ENCODE results near the gene MAP4K3. TPM values are rescaled to one million over a fixed set of nuclear protein-coding genes. Genes with fewer than 3 reads are reported as not detected.
"Not testable (repeated sequence)": the region's sequence is repeated elsewhere in the genome, so short reads cannot be mapped to it uniquely, and the experiment has no call there.

MAP4K3 gene
- polyA plus RNA-seq, 3 donors, result 5.2 to 11.7 (median 10.3) TPM

DNA sequence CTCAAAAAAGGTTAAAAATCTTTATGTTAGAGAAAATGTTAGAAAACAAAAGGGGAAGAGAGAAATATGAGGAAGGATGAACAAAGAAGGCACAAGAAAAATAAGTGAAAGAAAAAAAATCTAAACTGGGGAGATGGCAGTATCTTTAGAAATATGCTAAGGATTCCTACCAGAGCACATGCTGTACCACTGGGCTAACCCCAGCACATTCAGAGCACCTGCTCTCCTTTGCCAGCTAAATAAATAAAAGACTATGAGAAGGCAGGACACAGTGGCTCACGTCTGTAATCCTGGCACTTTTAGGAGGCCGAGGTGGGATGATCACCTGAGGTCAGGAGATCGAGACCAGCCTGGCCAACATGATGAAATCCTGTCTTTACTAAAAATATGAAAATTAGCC is 101.2 kb downstream of the MAP4K3 start:
- 96 to 98% (median 97%) methylated on average over 3 of the region's 3 CpGs for WGBS, 3 donors
- H3K27ac ChIP-seq (ENCODE audit: low read depth, low read length), result no peak overlapping the region

DNA sequence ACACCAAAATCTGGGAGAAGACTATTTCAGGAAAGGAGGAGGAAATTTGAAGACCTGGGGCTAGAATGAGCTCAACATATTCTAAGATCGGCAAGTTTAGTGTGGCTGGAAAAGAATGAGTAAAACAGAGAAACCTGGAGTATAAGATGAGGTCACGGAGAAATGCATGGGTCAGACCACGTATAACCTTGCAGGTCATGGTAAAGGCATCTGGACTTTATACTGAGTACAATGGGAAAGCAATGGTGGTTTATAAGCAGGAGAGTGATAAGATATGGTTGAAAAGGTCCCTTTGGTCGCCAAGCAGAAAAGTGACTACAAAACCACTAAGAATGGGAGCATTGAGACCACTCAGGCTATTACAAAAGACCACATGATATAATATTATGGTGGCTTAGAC is 102.1 kb downstream of the MAP4K3 start:
- WGBS, 3 donors, result 96 to 98% (median 98%) methylated on average over 4 of the region's 4 CpGs

GRCh38 chr2:39334529-39334928 is 102.6 kb downstream of the MAP4K3 start:
- H3K27ac ChIP-seq (ENCODE audit: low read depth, low read length), result no peak overlapping the region

More for the DNA sequence above, 102.1 kb downstream of the MAP4K3 start:
- no peak overlapping the region for H3K27ac ChIP-seq (ENCODE audit: low read depth, low read length)

GRCh38 chr2:39326644-39327043 is 110.4 kb downstream of the MAP4K3 start:
- H3K27ac ChIP-seq (ENCODE audit: low read depth, low read length), result no peak overlapping the region
- 93 to 98% (median 96%) methylated on average over 5 of the region's 5 CpGs for WGBS, 3 donors

DNA sequence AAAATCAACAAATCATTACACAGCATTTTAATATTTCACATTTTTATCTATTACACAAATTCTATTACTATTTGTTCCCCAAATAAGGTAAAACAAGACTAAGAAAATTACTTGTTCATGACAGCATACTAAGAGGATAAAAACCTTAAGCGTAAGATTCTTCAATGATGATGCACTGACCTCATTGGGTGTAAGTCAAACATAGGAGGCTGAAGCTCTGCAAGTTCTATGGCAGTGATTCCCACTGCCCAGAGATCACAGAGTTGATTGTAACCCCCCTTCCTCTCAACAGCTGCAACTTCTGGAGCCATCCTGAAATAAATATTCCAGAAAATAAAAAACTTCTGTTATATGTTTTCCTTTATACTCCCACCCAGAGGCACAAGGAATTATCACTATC is 111.1 kb downstream of the MAP4K3 start:
- 95 to 98% (median 98%) methylated on average over 1 of the region's 1 CpG for WGBS, 3 donors

GRCh38 chr2:39321056-39322035 is 115.7 kb downstream of the MAP4K3 start:
- WGBS, 3 donors, result 92 to 94% (median 93%) methylated on average over 12 to 16 of the region's 16 CpGs
- not testable (repeated sequence) for H3K27ac ChIP-seq (ENCODE audit: low read depth, low read length)

More for the DNA sequence above, 111.1 kb downstream of the MAP4K3 start:
- H3K27ac ChIP-seq (ENCODE audit: low read depth, low read length), result no peak overlapping the region

GRCh38 chr2:39320162-39320561 is 116.9 kb downstream of the MAP4K3 start:
- H3K27ac ChIP-seq (ENCODE audit: low read depth, low read length), result no peak overlapping the region
- 83 to 91% (median 89%) methylated on average over 4 of the region's 4 CpGs for WGBS, 3 donors

- H3K27ac ChIP-seq (ENCODE audit: low read depth, low read length), result no peak overlapping the region
- 93 to 97% (median 96%) methylated on average over 4 of the region's 4 CpGs for WGBS, 3 donors
These were observed 123.5 kb downstream of the MAP4K3 start for GRCh38 chr2:39313575-39313974.

DNA sequence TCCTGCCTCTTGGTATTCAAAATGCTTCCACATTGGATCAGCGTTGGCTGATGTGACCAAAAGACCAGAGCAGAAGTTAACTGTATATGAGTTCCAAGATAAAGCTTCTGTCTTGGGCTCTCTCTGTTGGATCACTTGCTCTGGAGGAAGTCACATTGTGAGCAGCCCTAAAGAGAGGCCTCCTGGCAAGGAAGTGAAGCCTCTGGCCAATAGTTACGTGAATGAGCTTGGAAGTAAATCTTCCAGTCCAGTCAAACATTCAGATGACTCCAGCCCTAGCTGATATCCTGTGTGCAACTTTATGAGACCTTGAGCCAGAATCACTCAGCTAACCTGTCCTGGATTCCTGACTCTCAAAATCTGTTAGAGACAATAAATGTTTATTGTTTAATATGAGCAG is 125.6 kb downstream of the MAP4K3 start:
- H3K27ac ChIP-seq (ENCODE audit: low read depth, low read length), result no peak overlapping the region
- 82 to 95% (median 86%) methylated on average over 2 of the region's 2 CpGs for WGBS, 3 donors

DNA sequence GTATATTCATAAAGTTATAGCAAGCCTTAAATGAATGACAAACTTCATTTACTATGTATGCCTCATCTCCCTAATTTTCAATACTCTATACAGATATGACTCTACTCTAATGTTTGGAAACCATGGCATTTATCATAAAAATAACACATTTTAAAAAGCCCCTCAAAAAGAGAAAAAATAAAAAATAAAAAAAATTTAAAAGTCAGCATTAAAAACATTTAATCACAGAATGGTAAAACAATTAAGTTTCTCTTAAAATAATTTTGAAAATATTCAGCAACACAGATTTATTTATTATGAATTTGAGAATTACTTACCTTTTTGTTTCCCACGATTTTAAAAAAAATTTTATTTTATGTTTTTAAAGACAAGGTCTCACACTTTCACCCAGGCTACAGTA is 128.3 kb downstream of the MAP4K3 start:
- WGBS, 3 donors, result 74 to 91% (median 87%) methylated on average over 1 of the region's 1 CpG
- no peak overlapping the region for H3K27ac ChIP-seq (ENCODE audit: low read depth, low read length)

GRCh38 chr2:39306626-39307025 is 130.5 kb downstream of the MAP4K3 start:
- 80 to 91% (median 86%) methylated on average over 1 of the region's 1 CpG for WGBS, 3 donors
- no peak overlapping the region for H3K27ac ChIP-seq (ENCODE audit: low read depth, low read length)

DNA sequence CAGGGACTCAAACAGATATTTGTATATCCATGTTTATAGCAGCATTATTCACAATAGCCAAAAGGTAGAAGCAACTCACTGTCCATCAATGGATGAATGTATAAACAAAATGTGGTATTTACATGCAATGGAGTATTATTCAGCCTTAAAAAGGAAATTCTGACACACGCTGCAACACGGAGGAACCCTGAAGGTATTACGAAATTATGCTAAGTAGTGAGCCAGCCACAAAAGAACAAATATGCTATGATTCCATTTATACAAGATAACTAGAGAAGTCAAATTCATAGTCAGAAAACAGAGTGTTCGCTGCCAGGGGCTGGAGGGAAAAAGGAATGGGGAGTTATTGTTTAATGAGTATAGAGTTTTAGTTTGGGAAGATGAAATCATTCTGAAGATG is 132.4 kb downstream of the MAP4K3 start:
- WGBS, 3 donors, result 88 to 98% (median 93%) methylated on average over 4 of the region's 4 CpGs
- no peak overlapping the region for H3K27ac ChIP-seq (ENCODE audit: low read depth, low read length)

DNA sequence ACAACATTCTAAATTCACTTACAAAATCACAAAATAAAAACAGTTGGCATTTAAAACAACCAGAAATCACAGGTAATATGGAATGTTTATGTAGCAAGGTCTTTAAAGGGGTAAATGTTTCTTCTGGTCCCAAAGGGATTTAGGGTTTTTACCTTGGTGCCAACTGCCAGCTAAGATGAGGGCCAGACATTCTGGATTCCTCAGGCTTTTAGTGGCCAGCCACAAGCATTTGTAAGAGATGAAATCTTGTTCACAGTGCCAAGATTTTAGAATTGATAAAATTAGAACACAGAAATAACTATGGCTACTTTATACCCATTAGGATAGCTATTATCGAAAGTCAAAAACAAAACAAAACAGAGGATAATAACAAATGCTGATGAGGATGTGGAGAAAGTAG is 132.9 kb downstream of the MAP4K3 start:
- WGBS, 3 donors, result 94 to 98% (median 94%) methylated on average over 1 of the region's 1 CpG
- no peak overlapping the region for H3K27ac ChIP-seq (ENCODE audit: low read depth, low read length)

DNA sequence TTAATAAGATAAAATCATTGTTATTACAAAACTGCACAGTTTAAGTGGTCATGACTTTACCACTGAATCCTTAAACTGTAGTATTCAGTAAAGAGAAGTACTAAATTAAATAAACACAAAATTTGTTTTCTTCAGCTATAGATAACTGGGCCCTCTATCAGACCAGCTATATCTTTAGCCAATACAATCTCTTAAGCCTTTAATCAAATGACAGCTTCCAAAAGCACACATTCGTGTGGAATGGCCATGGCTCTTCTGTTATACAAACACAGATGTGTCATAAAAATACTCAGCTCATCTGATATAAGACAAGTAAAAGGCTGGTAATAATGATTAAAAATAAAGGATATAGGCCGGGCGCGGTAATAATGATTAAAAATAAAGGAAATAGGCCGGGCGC is 135.7 kb downstream of the MAP4K3 start:
- WGBS, 3 donors, result 88 to 96% (median 93%) methylated on average over 6 of the region's 6 CpGs
- H3K27ac ChIP-seq (ENCODE audit: low read depth, low read length), result no peak overlapping the region

DNA sequence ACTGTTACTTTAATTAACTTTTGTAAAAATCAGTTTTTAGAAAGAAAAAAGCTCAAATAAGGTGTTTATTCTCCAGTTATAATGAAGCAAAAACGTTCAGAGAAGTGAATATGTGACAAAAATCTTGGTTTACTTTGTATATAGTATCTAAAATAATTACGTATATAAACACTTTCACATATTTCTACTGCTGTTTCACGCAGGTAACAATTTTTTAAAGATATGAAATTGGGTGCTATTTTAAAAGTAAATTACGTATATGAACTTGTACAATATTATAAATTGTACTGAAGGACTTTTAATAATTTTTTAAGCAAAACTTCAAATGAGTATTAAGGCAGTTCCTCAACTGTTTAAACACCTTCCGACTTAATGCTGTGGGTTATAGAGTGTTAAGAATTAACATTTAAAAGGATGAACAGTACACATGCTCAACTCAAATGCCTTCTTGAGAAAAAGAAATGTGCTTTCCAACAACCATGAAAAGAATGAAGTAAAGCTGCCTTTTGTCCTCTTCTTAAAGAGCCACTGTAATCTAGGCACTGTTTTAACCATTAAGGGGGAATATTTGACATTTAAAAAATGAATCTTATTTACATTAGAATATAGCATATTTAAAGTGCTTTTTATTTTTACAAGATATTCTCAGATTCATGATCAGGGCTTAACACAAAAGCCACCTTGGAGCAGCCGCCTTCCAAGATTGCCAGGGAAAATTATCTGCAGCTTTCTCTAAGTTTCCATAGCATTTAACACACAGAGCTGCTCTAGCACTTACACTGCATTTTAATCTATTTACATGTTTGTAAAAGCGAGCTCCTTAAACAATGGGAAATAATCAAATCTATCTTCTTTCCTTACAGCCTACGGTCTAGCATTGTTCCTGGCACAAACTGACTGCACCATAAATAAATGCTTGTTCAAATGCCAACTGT is 136.8 kb downstream of the MAP4K3 start:
- WGBS, 3 donors, result 73 to 88% (median 86%) methylated on average over 8 of the region's 8 CpGs
- no peak overlapping the region for H3K27ac ChIP-seq (ENCODE audit: low read depth, low read length)

- 94 to 98% (median 97%) methylated on average over 6 of the region's 6 CpGs for WGBS, 3 donors
- H3K27ac ChIP-seq (ENCODE audit: low read depth, low read length), result no peak overlapping the region
These were observed 146.7 kb downstream of the MAP4K3 start for GRCh38 chr2:39290433-39290832.

DNA sequence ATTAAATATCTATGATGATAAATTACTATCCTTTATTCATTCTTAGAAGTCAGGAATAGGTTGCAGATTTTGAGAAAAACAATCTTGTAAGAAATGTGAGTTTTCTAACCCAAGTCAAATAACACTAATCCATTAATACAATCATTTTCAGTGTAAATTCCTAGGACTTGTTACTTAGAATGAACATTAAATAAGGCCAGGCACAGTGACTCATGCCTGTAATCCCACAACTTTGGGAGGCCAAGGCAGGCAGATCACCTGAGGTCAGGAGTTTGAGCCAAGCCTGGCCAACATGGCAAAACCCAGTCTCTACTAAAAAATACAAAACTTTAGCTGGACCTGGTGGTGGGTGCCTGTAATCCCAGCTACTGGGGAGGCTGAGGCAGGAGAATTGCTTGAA is 147.5 kb downstream of the MAP4K3 start:
- no peak overlapping the region for H3K27ac ChIP-seq (ENCODE audit: low read depth, low read length)

DNA sequence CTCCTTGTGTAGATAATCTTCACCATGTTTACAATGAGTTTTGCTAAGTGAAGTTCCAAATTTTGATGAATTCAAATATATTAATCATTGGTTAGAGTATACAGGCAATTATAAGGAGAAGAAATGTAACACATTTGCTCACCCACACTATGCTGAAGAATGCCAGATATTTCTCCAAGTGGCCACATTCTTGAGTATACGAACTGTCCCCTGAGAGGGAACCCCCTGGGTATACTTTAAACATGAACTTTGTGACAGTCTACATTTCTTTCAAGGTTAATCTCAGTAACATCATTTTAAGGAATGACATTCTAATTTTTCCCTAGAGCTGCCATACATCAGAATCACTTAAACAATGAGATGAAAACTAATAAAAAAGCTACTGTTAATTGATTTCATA is 153.5 kb downstream of the MAP4K3 start:
- no peak overlapping the region for H3K27ac ChIP-seq (ENCODE audit: low read depth, low read length)
- WGBS, 3 donors, result 71 to 93% (median 86%) methylated on average over 1 of the region's 1 CpG

GRCh38 chr2:39281391-39281790 is 155.7 kb downstream of the MAP4K3 start:
- H3K27ac ChIP-seq (ENCODE audit: low read depth, low read length), result no peak overlapping the region
- 85 to 96% (median 94%) methylated on average over 3 of the region's 3 CpGs for WGBS, 3 donors
